HG02970 (cell line): ENCODE data around the gene USP17L22.
"Not testable (repeated sequence)": the region's sequence is repeated elsewhere in the genome, so short reads cannot be mapped to it uniquely, and the experiment has no call there.

ENCODE experiments used
- ATAC-seq: cut with Tn5 transposase; IDR thresholded peaks from one replicate; pipeline ENCODE4 v1.9.1; 2021; ENCODE audit warnings: mild to moderate bottlenecking, moderate library complexity, moderate number of reproducible peaks; ENCODE audit not compliant: unreplicated experiment, low FRiP score

USP17L22 gene, protein sequence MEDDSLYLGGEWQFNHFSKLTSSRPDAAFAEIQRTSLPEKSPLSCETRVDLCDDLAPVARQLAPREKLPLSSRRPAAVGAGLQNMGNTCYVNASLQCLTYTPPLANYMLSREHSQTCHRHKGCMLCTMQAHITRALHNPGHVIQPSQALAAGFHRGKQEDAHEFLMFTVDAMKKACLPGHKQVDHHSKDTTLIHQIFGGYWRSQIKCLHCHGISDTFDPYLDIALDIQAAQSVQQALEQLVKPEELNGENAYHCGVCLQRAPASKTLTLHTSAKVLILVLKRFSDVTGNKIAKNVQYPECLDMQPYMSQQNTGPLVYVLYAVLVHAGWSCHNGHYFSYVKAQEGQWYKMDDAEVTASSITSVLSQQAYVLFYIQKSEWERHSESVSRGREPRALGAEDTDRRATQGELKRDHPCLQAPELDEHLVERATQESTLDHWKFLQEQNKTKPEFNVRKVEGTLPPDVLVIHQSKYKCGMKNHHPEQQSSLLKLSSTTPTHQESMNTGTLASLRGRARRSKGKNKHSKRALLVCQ

DNA sequence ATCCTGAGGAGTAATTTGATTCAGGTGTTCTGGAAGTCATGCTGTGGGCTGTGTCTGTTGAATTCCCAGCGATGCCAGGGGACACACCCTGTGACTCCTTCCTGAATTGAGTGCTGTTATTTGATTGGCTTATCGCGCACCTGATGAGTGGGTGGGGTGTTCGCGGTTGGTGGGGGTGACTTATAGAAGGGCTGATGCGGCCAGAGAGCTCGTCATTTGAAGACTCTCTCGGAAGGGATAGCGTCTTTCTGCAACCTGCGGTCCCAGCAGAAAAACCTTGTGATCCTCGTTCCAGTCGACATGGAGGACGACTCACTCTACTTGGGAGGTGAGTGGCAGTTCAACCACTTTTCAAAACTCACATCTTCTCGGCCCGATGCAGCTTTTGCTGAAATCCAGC lies at the start of gene USP17L22:
USP17L22 (plus strand) TSS at position 301 of the 400 bp plus-strand sequence; CDS start at position 301, 0 bp downstream.
- not testable (repeated sequence) for ATAC-seq

DNA sequence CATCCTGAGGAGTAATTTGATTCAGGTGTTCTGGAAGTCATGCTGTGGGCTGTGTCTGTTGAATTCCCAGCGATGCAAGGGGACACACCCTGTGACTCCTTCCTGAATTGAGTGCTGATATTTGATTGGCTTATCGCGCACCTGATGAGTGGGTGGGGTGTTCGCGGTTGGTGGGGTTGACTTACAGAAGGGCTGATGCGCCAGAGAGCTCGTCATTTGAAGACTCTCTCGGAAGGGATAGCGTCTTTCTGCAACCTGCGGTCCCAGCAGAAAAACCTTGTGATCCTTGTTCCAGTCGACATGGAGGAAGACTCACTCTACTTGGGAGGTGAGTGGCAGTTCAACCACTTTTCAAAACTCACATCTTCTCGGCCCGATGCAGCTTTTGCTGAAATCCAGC lies 47.6 kb upstream of the USP17L22 start, which contains the start of gene USP17L12:
USP17L12 (plus strand) TSS at position 301 of the 400 bp plus-strand sequence; CDS start at position 301, 0 bp downstream.
- not testable (repeated sequence) for ATAC-seq

DNA sequence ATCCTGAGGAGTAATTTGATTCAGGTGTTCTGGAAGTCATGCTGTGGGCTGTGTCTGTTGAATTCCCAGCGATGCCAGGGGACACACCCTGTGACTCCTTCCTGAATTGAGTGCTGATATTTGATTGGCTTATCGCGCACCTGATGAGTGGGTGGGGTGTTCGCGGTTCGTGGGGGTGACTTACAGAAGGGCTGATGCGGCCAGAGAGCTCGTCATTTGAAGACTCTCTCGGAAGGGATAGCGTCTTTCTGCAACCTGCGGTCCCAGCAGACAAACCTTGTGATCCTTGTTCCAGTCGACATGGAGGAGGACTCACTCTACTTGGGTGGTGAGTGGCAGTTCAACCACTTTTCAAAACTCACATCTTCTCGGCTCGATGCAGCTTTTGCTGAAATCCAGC lies 42.8 kb upstream of the USP17L22 start, which contains the start of gene USP17L13:
USP17L13 (plus strand) TSS at position 301 of the 400 bp plus-strand sequence; CDS start at position 301, 0 bp downstream.
- ATAC-seq = not testable (repeated sequence)

DNA sequence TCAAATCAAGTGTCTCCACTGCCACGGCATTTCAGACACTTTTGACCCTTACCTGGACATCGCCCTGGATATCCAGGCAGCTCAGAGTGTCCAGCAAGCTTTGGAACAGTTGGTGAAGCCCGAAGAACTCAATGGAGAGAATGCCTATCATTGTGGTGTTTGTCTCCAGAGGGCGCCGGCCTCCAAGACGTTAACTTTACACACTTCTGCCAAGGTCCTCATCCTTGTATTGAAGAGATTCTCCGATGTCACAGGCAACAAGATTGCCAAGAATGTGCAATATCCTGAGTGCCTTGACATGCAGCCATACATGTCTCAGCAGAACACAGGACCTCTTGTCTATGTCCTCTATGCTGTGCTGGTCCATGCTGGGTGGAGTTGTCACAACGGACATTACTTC lies 37.2 kb upstream of the USP17L22 start:
- not testable (repeated sequence) for ATAC-seq

DNA sequence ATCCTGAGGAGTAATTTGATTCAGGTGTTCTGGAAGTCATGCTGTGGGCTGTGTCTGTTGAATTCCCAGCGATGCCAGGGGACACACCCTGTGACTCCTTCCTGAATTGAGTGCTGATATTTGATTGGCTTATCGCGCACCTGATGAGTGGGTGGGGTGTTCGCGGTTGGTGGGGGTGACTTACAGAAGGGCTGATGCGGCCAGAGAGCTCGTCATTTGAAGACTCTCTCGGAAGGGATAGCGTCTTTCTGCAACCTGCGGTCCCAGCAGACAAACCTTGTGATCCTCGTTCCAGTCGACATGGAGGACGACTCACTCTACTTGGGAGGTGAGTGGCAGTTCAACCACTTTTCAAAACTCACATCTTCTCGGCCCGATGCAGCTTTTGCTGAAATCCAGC lies 33.3 kb upstream of the USP17L22 start, which contains the start of gene USP17L15:
USP17L15 (plus strand) TSS at position 301 of the 400 bp plus-strand sequence; CDS start at position 301, 0 bp downstream.
- ATAC-seq = not testable (repeated sequence)

DNA sequence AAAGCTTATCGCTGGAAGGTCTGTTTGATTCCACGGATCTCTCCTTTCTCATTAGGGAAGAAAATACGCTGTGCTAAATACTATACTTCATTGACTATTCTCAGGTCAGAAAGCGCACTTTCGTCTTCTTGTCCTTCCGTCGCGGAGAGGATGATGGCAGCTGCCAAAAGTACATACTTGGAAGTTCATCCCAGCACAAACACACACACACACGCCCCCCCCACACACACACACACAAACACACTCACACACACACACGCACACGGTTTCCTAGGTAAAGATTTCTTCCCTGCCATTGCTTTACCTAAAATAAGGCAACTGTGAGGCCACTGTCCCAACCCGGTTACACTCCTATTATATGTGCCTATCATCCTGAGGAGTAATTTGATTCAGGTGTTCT lies 29.0 kb upstream of the USP17L22 start:
- ATAC-seq = not testable (repeated sequence)

DNA sequence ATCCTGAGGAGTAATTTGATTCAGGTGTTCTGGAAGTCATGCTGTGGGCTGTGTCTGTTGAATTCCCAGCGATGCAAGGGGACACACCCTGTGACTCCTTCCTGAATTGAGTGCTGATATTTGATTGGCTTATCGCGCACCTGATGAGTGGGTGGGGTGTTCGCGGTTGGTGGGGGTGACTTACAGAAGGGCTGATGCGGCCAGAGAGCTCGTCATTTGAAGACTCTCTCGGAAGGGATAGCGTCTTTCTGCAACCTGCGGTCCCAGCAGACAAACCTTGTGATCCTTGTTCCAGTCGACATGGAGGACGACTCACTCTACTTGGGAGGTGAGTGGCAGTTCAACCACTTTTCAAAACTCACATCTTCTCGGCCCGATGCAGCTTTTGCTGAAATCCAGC lies 23.8 kb upstream of the USP17L22 start, which contains the start of gene USP17L17:
USP17L17 (plus strand) TSS at position 301 of the 400 bp plus-strand sequence; CDS start at position 301, 0 bp downstream.
- ATAC-seq = not testable (repeated sequence)

DNA sequence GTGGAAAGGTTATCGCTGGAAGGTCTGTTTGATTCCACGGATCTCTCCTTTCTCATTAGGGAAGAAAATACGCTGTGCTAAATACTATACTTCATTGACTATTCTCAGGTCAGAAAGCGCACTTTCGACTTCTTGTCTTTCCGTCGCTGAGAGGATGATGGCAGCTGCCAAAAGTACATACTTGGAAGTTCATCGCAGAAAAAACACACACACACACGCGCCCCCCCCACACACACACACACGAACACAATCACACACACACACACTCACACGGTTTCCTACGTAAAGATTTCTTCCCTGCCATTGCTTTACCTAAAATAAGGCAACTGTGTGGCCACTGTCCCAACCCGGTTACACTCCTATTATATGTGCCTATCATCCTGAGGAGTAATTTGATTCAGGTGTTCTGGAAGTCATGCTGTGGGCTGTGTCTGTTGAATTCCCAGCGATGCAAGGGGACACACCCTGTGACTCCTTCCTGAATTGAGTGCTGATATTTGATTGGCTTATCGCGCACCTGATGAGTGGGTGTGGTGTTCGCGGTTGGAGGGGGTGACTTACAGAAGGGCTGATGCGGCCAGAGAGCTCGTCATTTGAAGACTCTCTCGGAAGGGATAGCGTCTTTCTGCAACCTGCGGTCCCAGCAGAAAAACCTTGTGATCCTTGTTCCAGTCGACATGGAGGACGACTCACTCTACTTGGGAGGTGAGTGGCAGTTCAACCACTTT lies 19.3 kb upstream of the USP17L22 start, which contains the start of gene USP17L18:
USP17L18 (plus strand) TSS at position 678 of the 728 bp plus-strand sequence; CDS start at position 678, 0 bp downstream.
- not testable (repeated sequence) for ATAC-seq

DNA sequence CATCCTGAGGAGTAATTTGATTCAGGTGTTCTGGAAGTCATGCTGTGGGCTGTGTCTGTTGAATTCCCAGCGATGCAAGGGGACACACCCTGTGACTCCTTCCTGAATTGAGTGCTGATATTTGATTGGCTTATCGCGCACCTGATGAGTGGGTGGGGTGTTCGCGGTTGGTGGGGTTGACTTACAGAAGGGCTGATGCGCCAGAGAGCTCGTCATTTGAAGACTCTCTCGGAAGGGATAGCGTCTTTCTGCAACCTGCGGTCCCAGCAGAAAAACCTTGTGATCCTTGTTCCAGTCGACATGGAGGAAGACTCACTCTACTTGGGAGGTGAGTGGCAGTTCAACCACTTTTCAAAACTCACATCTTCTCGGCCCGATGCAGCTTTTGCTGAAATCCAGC lies 14.3 kb upstream of the USP17L22 start, which contains the start of gene USP17L19:
USP17L19 (plus strand) TSS at position 301 of the 400 bp plus-strand sequence; CDS start at position 301, 0 bp downstream.
- not testable (repeated sequence) for ATAC-seq

DNA sequence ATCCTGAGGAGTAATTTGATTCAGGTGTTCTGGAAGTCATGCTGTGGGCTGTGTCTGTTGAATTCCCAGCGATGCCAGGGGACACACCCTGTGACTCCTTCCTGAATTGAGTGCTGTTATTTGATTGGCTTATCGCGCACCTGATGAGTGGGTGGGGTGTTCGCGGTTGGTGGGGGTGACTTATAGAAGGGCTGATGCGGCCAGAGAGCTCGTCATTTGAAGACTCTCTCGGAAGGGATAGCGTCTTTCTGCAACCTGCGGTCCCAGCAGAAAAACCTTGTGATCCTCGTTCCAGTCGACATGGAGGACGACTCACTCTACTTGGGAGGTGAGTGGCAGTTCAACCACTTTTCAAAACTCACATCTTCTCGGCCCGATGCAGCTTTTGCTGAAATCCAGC lies 9.6 kb upstream of the USP17L22 start, which contains the start of gene USP17L20:
USP17L20 (plus strand) TSS at position 301 of the 400 bp plus-strand sequence; CDS start at position 301, 0 bp downstream.
- ATAC-seq = not testable (repeated sequence)

DNA sequence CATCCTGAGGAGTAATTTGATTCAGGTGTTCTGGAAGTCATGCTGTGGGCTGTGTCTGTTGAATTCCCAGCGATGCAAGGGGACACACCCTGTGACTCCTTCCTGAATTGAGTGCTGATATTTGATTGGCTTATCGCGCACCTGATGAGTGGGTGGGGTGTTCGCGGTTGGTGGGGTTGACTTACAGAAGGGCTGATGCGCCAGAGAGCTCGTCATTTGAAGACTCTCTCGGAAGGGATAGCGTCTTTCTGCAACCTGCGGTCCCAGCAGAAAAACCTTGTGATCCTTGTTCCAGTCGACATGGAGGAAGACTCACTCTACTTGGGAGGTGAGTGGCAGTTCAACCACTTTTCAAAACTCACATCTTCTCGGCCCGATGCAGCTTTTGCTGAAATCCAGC lies 4.8 kb upstream of the USP17L22 start, which contains the start of gene USP17L21:
USP17L21 (plus strand) TSS at position 301 of the 400 bp plus-strand sequence; CDS start at position 301, 0 bp downstream.
- not testable (repeated sequence) for ATAC-seq

DNA sequence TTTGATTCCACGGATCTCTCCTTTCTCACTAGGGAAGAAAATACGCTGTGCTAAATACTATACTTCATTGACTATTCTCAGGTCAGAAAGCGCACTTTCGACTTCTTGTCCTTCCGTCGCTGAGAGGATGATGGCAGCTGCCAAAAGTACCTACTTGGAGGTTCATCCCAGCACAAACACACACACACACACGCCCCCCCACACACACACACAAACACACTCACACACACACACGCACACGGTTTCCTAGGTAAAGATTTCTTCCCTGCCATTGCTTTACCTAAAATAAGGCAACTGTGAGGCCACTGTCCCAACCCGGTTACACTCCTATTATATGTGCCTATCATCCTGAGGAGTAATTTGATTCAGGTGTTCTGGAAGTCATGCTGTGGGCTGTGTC lies 4.3 kb downstream of the USP17L22 start:
- not testable (repeated sequence) for ATAC-seq
